CD4-positive, alpha-beta T cell treated with Interferon alpha-2 for 1 hour (primary cell): ENCODE data around the gene MORN3.
A peak's percentile ranks its signal among the peaks of the same experiment; 100 is the strongest.
"Not testable (repeated sequence)": the region's sequence is repeated elsewhere in the genome, so short reads cannot be mapped to it uniquely, and the experiment has no call there.

Experiments used
- DNase-seq, 2 donors: peaks; one replicate each; pipeline ENCODE4 v3.0.0-alpha.2; 2020 to 2022

Gene MORN3

DNA sequence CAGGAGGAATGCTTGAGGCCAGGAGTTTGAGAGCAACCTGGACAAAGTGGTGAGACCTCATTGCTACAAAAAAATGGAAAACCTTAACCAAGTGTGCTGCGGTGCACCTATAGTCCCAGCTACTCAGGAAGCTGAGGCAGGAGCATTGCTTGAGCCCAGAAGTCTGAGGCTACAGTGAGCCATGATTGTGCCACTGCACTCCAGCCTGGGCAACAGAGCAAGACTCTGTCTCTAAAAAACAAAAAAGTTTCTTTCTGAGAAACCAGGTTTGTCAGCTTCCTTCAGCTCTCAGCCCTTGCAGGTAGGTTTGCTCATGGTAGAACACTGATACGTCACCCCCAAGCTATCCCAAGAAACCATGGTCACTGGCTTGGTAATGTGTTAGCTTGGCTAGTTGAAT, 20.0 kb upstream of the MORN3 start:
- DNase-seq: no peak

DNA sequence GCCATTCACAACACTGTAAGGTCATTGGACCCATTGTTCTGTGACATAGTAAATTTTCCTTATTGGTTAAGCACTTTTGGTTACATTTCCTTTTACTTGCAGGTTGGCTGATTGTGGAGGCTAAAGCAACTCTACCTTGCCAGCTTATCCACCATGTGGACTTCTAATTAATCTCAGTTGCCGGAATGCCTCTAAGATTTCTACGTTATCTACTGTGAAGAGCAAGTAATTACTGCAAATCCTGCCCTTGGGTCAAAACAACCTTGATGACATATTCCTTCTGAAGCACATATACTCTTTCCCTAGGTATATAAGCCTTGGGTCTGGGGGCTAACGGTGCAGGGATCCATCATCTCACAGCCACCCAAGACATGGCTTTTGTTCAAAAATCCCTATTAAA, 19.5 kb upstream of the MORN3 start:
- DNase-seq: no peak

DNA sequence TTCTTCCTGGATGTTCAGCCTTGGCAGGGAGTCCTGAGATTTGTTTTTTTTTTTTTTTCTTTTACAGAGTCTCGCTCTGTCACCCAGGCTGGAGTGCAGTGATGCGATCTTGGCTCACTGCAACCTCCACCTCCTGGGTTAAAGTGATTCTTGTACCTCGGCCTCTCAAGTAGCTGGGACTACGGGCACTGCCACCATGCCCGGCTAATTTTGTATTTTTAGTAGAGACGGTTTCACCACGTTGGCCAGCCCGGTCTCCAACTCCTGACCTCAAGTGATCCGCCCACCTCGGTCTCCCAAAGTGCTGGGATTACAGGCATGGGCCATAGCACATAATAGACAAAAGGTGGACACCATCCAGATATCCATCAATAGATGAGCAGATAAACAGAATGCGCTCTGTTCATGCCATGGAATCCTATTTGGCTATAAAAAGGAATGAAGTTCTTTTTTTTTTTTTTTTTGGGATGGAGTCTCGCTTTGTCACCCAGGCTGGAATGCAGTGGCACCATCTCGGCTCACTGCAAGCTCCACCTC, 10.3 kb upstream of the MORN3 start:
- not testable (repeated sequence) for DNase-seq

DNA sequence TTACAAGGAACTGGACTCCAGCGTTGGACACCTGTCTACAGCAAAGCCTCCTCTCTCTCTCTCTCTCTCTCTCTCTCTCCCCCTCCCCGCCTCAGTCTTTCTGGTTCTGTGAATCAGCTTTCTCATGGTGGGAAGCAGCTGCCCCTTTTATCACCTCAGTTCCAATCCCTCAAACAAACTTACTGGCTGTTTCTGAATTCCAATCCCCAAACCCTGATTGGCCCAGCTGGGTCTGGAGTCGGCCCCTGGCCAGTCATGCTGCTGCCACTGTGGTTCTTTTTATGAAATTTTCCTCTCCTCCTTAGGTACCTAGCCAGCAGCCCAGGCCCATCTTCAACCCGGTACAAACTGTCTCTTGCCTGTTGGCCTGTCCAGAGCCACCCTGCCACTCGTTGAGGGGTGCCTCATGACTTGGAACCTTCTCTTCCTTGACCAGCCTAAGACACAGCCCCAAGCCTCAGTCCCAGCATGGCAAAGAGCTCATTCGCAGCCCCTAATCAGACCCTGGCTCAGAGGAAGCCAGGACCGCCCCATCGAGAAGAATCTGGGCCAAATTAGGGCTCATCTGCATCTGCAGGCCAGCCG, 9.4 kb upstream of the MORN3 start:
- no peak for DNase-seq

DNA sequence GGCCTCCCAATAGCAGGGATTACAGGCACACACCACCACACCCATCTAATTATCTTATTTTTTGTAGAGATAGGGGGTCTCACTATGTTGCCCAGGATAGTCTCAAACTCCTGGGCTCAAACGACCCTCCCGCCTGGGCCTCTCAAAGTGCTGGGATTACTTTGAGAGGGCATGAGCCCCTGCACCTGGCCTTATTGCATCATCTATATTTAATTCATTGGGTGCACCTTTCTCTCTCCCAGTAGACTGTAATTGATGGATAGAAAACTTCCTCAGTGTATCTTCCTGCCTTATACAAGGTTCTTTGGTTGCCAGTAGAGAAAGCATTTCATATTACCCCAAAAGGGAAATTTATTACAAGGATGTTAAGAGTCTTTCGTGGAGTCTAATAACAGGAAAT, 8.9 kb upstream of the MORN3 start:
- no peak for DNase-seq

DNA sequence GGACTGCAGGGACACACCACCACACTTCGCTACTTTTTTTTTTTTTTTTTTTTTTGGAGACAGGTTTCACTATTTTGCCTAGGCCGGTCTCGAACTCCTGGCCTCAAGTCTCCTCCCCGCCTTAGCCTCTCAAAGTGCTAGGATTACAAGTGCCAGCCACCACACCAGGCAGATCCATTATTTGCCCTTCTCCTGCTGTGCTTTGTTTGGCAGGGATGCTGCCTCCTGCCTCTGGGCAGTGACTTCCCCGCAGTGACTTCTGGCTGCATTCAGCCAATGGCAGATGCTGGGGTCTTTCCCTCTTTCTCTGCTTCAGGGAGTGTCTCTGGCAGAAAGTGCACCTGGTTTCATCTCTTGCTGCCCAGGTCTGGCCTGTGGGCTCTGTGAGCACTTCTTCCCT, 6.7 kb upstream of the MORN3 start:
- no peak for DNase-seq

DNA sequence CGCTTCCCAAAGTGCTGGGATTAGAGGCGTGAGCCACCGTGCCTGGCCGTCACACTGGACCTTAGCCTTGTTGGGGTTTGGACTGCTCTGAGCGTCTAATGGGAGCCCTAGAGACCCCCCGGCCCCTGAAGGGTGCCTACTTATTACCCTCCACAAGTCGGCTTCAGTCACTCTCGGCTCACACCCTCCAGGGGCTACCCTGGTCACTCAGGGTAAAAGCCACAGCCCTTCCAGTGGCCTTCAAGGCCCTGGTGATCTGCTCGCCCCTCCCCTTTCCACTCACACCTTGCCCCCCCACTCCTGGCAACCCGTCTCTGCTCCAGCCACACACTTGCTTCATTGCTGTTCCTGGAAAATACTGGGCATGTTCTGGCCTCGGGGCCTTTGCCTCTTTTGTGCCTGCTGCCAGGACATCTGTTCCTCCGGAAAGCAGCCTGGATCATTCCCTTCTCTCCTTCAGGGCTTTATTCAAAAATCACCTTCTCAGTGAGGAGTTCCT, 3.6 kb upstream of the MORN3 start:
- no peak for DNase-seq

DNA sequence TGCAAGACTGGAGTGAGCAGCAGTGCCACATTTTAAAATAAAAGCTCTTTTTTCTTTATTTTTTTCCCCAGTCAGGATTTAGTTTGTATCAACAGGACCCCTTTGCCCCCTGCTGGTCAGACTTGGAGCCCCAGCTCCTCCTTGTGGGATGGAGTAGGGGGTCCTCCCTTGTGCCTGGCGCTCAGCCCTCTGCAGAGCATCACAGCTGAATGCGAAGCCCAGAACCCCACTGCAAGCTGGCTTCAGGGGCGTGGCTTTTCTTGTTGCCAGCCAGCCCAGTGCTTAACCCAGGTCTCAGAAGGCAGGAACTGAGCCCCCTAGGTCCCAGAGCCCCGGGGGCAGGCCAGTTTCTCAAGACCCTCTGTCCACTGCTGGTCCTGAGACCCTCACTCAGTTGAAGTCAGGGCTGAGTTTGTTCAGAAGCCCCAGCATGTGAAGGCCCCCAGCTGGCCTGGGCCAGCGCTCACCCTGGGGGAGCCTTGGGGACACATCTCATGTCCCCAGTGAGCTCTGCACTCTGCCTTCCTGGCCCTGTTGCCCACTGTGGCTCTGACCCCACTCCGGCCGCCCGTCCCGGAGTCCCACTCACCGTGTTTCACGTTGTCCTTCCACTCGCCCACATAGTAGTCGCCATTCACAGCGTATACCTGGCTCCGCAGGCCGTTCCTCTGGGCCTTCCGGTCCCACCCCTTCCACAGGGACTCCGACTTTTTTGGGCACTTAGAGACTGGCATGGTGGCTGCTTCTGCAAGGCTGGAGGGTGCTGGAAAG, 519 bp downstream of the MORN3 start:
- DNase-seq: peak; percentile 58 to 70

DNA sequence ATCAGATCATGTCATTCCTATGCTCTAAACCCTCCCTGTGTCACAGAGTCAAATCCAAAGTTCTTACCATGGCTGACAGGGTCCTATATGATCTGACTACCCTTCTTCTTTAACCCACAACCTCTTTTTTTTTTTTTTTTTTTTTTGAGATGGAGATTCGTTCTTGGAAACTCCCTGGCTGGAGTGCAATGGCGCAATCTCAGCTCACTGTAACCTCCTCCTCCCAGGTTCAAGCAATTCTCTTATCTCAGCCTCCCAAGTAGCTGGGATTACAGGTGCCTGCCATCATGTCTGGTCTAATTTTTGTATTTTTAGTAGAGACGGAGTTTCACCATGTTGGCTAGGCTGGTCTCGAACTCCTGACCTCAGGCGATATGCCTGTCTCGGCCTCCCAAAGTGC, 2.6 kb downstream of the MORN3 start:
- DNase-seq: not testable (repeated sequence)

DNA sequence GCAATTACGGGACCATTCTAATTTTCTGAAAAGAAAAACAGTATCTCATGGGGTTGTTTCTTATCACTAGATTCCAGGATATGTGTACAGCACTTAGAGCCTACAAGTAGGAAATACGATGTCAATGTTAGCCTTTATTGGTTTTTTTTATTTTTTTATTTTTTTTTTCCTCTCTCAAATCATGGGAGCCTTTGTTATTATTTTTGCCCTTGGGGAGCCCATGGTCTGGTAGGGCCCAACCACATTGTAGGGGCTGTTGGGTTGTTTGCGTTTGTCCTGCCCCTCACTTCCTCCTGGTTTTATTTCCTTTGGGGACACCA, 5.9 kb downstream of the MORN3 start:
- DNase-seq: no peak

DNA sequence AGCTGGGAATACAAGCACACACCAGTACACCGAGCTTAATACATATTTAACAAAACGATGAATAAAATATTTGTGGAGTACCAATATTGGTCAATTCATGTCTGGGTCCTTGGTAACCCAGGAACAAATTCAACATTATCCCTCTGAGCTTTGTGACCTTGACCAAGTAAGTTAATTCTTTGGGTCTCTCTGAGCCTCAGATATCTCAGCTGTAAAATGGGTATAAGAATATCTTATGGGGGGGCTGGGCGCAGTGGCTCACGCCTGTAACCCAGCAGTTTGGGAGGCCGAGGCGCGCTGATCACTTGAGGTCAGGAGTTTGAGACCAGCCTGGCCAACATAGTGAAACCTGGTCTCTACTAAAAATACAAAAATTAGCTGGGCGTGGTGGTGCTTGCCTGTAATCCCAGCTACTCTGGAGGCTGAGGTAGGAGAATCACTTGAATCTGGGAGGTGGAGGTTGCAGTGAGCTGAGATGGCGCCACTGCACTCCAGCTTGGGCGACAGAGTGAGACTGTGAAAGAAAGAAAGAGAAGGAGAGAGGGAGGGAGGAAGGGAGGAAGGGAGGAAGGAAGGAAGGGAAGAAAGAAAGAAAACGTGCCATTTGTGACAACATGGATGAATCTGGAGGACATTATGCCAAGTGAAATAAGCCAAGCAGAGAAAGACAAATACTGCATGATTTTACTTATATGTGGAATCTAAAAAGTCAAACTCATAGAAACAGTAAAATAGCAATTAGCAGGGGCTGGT, 7.9 kb downstream of the MORN3 start:
- DNase-seq: not testable (repeated sequence)

DNA sequence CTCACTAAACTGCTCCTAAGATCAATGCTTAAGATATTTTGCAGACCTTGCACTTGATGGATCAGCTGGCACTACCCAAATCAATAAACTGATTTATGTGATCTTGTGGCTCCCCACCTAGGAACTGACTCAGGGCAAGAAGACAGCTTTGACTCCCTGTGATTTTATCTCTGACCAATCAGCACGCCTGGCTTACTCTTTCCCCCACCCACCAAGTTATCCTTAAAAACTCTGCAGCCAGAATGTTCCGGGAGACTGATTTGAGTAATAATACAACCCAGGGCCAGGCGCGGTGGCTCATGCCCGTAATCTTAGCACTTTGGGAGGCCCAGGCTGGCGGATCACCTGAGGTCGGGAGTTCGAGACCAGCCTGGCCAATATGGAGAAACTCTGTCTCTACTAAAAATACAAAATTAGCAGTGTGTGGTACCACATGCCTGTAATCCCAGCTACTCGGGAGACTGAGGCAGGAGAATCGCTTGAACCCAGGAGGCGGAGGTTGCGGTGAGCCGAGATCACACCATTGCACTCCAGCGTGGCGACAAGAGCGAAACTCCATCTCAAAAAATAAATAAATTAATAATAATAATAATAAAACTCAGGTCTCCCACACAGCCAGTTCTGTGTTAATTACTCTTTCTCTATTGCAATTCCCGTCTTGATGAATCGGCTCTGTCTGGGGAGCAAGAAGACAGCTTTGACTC, 12.0 kb downstream of the MORN3 start:
- no peak for DNase-seq

DNA sequence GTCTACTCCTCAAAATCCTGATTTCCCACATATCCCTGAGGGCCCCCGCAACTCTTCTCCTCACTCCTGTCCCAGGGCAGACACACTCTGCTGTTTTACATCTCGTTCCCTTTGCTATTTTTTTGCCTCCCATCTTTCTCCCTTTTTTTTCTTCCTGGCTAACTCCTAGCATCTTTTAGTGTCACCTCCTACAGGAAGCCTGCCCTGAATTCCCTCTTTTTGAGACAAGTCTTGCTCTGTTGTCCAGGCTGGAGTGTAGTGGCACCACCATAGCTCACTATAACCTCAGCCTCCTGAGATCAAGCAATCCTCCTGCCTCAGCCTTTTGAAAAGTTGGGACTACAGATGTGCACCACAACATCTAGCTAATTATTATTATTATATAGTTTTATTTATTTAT, 13.3 kb downstream of the MORN3 start:
- no peak for DNase-seq

DNA sequence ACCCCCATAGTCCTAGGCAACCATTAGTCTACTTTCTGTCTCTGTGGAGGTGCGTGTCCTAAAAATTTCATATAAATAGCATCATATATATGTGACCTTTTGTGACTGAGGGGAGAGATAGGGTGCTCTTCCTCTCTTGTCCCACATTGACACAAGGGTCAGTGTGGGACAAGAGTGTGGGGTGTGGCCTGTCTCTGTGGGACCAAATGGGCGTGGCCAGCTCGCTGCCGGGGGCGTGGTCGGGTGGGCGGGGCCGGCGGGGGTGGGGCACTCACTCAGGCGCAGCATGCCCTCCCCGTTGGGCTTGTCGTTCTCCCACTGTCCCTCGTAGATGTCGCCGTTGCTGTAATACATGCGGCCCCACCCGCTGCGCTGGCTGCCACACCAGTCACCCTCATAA, 15.5 kb downstream of the MORN3 start:
- DNase-seq: no peak

DNA sequence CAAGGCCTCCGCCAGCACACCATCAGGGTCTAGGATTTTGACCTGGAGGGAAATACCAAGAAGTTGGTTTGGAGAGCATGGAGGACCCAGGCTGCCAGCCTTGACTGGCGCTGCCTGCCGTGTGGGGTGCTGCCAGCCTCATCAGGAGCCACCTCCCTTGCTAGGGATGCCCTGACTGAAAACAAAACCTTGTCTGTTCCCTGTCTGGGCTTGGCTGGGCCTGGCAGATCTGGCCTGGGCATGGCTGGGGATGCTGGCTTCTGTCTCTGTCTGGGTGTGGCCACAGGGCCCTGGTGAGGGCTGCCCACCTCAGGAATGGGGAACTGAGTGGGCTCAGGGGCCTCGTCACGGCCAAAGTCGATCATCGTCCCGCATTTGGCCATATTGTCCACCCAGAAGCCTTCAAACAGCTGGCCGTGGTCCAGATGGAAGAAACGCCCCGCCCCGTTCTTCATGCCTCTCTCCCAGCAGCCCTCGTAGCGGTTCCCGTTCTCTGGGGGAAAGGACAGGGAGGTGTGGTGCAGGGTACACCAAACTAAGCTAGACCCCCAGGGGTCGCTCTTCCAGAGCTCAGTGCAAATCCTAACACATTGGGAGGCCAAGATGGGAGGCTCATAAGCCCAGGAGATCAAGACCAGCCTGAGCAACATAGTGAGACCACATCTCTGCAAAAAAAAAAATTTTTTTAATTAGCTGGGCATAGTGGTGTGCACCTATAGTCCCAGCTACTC, 16.5 kb downstream of the MORN3 start:
- DNase-seq: no peak

DNA sequence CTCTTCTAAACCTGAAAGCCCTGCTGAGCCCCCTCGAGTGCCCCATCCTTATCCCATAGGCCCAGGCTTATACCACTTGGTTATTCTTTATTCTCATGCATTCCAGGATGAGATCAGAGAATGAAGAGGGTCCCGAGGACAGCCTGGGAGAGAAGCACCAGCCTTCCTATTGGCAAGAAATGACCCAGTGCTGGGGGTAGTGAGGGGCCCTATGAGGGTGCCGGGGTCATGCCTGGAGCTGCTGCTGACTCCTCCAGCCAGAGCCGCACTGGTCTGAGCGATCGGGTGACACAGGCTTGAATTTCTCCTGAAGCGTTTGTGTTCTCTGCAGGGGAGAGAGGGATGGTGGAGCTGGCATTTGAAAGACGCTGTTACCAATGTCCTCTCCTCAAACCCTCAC, 18.1 kb downstream of the MORN3 start:
- no peak for DNase-seq

DNA sequence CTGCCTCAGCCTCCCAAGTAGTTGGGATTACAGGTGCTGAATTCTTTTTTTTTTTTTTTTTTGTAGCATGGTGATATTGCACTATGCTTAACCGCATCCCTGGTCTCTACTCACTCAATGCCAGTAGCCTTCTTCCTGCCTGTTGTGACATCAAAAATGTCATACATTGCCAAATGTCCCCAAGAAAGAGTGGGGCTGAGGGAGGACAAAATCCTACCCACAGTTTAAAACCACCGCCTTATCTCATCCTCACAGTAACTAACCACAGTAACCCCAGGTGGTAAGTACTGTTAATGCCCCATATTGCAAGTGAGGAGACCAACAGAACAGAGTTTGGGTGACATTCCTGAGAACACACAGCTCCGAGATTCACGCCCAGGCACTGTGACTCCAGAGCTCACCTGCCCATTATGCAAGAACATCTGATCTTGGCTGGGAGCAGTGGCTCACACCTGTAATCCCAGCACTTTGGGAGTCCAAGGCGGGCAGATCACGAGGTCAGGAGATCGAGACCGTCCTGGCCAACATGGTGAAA, 19.6 kb downstream of the MORN3 start:
- peak; percentile 36 to 63 for DNase-seq

DNA sequence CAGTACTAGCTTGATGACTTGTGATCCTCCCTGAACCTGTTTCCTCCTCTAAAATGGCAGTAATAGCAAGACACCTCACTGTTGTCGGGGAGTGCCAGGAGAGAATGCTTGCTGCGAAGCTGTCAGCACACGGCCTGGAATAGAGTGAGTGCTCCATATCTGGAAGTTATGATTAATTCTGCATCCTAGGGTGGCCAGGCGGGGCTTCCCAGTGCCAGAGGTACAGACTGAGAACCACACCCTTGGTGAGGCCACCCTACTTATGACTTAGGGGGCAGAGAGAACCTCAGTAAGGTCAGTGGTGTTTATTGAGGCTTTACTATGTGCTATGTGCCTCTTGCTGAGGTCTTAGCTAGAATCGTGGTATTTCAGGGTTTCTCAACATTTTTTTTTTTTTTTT, 20.1 kb downstream of the MORN3 start:
- no peak for DNase-seq

DNA sequence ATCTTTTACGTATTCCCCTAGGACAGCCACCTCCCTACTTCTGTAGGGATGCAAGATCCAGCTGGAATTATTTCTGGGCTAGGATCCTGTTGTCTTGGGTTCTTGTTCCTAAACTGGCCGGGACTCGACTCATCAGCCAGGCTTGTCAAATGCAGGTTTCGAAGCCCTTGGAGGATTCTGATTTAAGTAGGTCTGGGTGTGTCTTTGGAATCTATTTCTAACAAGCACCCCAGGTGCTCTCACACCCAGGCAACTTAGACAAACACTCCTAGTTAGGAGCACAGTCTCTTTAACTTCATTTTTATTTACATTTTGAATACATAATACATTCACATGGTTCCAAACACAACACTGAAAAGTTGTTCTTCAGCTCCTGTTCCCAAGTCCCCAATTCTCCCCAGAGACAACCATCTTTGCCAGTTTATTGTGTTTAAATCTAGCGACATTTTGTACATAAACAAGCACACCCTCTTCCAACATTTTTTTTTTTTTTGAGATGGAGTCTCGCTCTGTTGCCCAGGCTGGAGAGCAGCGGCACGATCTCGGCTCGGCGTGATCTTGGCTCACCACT, 20.9 kb downstream of the MORN3 start:
- no peak for DNase-seq

DNA sequence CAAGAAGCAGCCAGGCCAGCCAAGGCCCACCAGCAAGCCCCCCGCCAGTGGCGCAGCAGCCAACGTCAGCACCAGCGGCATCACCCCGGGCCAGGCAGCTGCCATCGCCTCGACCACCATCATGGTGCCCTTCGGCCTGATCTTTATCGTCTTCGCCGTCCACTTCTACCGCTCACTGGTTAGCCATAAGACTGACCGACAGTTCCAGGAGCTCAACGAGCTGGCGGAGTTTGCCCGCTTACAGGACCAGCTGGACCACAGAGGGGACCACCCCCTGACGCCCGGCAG, 28.2 kb downstream of the MORN3 start:
- no peak for DNase-seq

DNA sequence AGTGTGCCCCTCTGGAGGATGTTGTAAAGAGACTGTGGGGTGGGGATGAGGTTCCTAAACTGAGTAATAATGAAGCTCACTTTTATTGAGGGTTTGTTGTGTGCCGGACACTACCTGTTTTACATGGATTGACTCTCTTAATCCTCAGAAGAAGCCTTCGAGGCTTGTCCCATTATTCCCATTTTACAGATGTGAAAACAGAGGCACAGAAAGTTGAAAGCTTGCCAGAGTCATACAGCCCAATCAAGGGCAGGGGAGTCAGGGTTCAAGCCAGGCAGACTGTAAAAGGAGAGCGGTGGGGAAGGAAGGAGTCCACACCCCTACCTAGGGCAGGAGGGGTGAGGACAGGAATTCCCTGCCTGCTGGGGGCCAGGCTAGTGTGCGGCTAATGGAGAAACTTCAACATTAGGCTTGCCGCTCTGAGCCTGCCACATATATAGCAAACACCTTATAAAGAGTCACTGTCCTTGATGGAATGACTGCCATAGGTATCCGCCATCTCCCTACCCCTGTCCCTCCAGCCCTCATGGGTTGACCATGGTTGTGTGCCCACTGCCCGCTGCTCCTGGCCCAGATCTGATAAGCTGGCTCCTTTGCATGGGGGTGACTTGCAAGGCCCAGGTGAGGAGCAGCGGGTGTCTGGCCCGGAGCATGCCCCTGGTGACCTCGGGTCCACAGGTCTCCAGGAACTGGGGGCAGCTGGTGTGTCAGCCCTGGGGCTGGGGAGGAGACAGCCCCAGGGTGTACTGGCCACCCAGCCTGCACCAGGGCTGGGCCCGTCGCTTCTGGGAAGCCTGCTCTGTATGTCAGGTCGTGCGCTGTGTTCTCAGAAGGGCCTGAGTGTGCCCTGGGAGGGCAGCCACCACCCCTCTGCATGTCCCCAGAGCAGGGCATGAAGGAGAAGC, 30.9 kb downstream of the MORN3 start:
- no peak for DNase-seq
